Nephron progenitor cell (in vitro differentiated cells): ENCODE data around the gene OR10AD1.

Experiments
- DNase-seq: peaks from one replicate; pipeline ENCODE4 v3.0.0; 2021
- H3K27ac Mint-ChIP-seq: 2 replicates; pipeline ENCODE4 v1.8.0; 2021; ENCODE audit warnings: mild to moderate bottlenecking, moderate library complexity, mixed read lengths
- H3K27me3 Mint-ChIP-seq: 2 replicates; pipeline ENCODE4 v1.8.0; 2021; ENCODE audit warnings: mild to moderate bottlenecking, low read depth, mixed read lengths; ENCODE audit not compliant: poor library complexity
- H3K36me3 Mint-ChIP-seq: 2 replicates; pipeline ENCODE4 v1.8.0; 2021; ENCODE audit warnings: low read depth, mixed read lengths
- H3K4me1 Mint-ChIP-seq: 2 replicates; pipeline ENCODE4 v1.8.0; 2021; ENCODE audit warnings: mixed read lengths
- H3K4me3 Mint-ChIP-seq: 2 replicates; pipeline ENCODE4 v1.8.0; 2021; ENCODE audit warnings: mild to moderate bottlenecking, moderate library complexity, mixed read lengths
- H3K9me3 Mint-ChIP-seq: 2 replicates; pipeline ENCODE4 v1.8.0; 2021; ENCODE audit warnings: mild to moderate bottlenecking, moderate library complexity, mixed read lengths
- CTCF ChIP-seq: fragments of 200-600 bp; sonication (generic); IDR thresholded peaks from 2 replicates; pipeline ENCODE4 v1.5.0; 2021; ENCODE audit warnings: antibody characterized with exemption

The OR10AD1 gene

GRCh38 chr12:48182631-48183030 lies 20.5 kb downstream of the OR10AD1 start:
- H3K27me3 Mint-ChIP-seq = peaks cover 88% of the 10 kb centered on the region
- peaks cover 60% of the 10 kb centered on the region for H3K4me1 Mint-ChIP-seq
- no peak for TF ChIP-seq CTCF
- peak overlapping the region; percentile 86 for H3K27ac Mint-ChIP-seq
- peak overlapping the region; percentile 88 for H3K4me3 Mint-ChIP-seq
- no peak for DNase-seq
- no peaks in the 10 kb centered on the region for H3K36me3 Mint-ChIP-seq
- no peaks in the 10 kb centered on the region for H3K9me3 Mint-ChIP-seq

GRCh38 chr12:48180857-48181495 lies 22.1 kb downstream of the OR10AD1 start:
- H3K4me1 Mint-ChIP-seq = peaks cover 76% of the 10 kb centered on the region
- H3K27ac Mint-ChIP-seq = no peak overlapping the region
- H3K9me3 Mint-ChIP-seq = no peaks in the 10 kb centered on the region
- TF ChIP-seq CTCF = no peak
- DNase-seq = no peak
- H3K4me3 Mint-ChIP-seq = no peak overlapping the region
- H3K27me3 Mint-ChIP-seq = peaks cover 73% of the 10 kb centered on the region
- no peaks in the 10 kb centered on the region for H3K36me3 Mint-ChIP-seq

GRCh38 chr12:48180424-48180823 lies 22.7 kb downstream of the OR10AD1 start:
- peaks cover 76% of the 10 kb centered on the region for H3K4me1 Mint-ChIP-seq
- H3K27ac Mint-ChIP-seq = no peak overlapping the region
- H3K4me3 Mint-ChIP-seq = no peak overlapping the region
- H3K9me3 Mint-ChIP-seq = no peaks in the 10 kb centered on the region
- DNase-seq = no peak
- peaks cover 67% of the 10 kb centered on the region for H3K27me3 Mint-ChIP-seq
- H3K36me3 Mint-ChIP-seq = no peaks in the 10 kb centered on the region
- no peak for TF ChIP-seq CTCF

GRCh38 chr12:48179466-48179865 lies 23.6 kb downstream of the OR10AD1 start:
- Mint-ChIP-seq H3K27me3 (peaks cover 58% of the 10 kb centered on the region), H3K9me3 (no peaks in the 10 kb centered on the region)

GRCh38 chr12:48177982-48178381 lies 25.1 kb downstream of the OR10AD1 start:
- TF ChIP-seq CTCF = no peak
- H3K36me3 Mint-ChIP-seq = no peaks in the 10 kb centered on the region
- no peak overlapping the region for H3K4me3 Mint-ChIP-seq
- DNase-seq = no peak
- peaks cover 69% of the 10 kb centered on the region for H3K4me1 Mint-ChIP-seq
- no peaks in the 10 kb centered on the region for H3K9me3 Mint-ChIP-seq
- H3K27ac Mint-ChIP-seq = no peak overlapping the region
- peaks cover 43% of the 10 kb centered on the region for H3K27me3 Mint-ChIP-seq

More at GRCh38 chr12:48179466-48179865, 23.6 kb downstream of the OR10AD1 start:
- DNase-seq = no peak
- Mint-ChIP-seq H3K27ac (no peak overlapping the region), H3K4me1 (peaks cover 73% of the 10 kb centered on the region), H3K4me3 (no peak overlapping the region), H3K36me3 (no peaks in the 10 kb centered on the region)
- no peak for TF ChIP-seq CTCF

- Mint-ChIP-seq H3K36me3 (no peaks in the 10 kb centered on the region), H3K4me1 (peaks cover 53% of the 10 kb centered on the region), H3K4me3 (peak overlapping the region; percentile 53), H3K27ac (peak overlapping the region; percentile 46), H3K9me3 (no peaks in the 10 kb centered on the region), H3K27me3 (peaks cover 27% of the 10 kb centered on the region)
- TF ChIP-seq CTCF = no peak
- DNase-seq = no peak
Observed at GRCh38 chr12:48176417-48176751, 26.7 kb downstream of the OR10AD1 start.
